Ovary (tissue), 9 donors: Measurements from ENCODE around the gene HOXB2. TPM values are rescaled to one million over a fixed set of nuclear protein-coding genes. Genes with fewer than 3 reads are reported as not detected.
A peak's percentile ranks its signal among the peaks of the same experiment; 100 is the strongest.

Source experiments
- DNase-seq, 5 donors: peaks; one replicate each; pipeline ENCODE4 v3.0.0-alpha.2; 2019 to 2020
- H3K27ac ChIP-seq, 2 donors: fragments of 200-600 bp; one replicate each; pipeline versions ENCODE4 v1.5.1 to v1.8.0; 2019 to 2022
- H3K27me3 ChIP-seq: fragments of 200-600 bp; one replicate; pipeline ENCODE4 v1.8.0; 2022
- H3K36me3 ChIP-seq: fragments of 200-600 bp; sonication (generic); one replicate; pipeline ENCODE4 v1.5.1; 2019
- H3K4me1 ChIP-seq: one replicate; pipeline ENCODE4 v1.8.1; 2013; ENCODE audit warnings: mild to moderate bottlenecking, moderate library complexity; ENCODE audit not compliant: insufficient read depth
- H3K4me3 ChIP-seq: fragments of 200-600 bp; sonication (generic); one replicate; pipeline ENCODE4 v1.5.1; 2017
- H3K9me3 ChIP-seq, 2 donors: fragments of 200-600 bp in 1 of 2; sonication (generic) in 1 of 2; one replicate each; pipeline versions ENCODE4 v1.5.1 to v1.8.1; 2013 to 2019; ENCODE audit warnings: mild to moderate bottlenecking in 1 of 2, moderate library complexity in 1 of 2
- EP300 ChIP-seq: sonication (generic); formaldehyde crosslinking; IDR thresholded peaks from one replicate; pipeline ENCODE4 v1.6.1; 2017; ENCODE audit warnings: antibody characterized with exemption
- POLR2A ChIP-seq: fragments of 450-650 bp; IDR thresholded peaks from one replicate; pipeline ENCODE4 v1.6.1; 2017; ENCODE audit warnings: antibody characterized with exemption, mild to moderate bottlenecking, moderate library complexity
- whole genome bisulfite sequencing, 3 donors: extraction: QIAGEN DNeasy Blood & Tissue Kit in 1 of 3; methylation state at CpG; one replicate each; pipeline versions ENCODE4 v1.1.5 to v1.1.7; 2013 to 2017; 5-methylcytosine and 5-hydroxymethylcytosine counted together
- intact Hi-C, 4 donors: fragments of 100-400 bp; cut with DNase I; formaldehyde crosslinking; loops; one replicate each; pipeline versions ENCODE4 v1.11.0 to v1.15.1; 2022 to 2023
- polyA plus RNA-seq, 2 donors: library from polyadenylated mRNA; stranded (reverse); fragments of 200-250 nt in 1 of 2; fragments of 350-450 nt in 1 of 2; fragmentation: Illumina TruSeq in 1 of 2; extraction: RNeasy Lipid Tissue Mini Kit (QIAGEN cat#74804) in 1 of 2; gene quantifications; one replicate each; pipeline ENCODE4 v1.2.3, GENCODE V29; 2013 to 2014
- total RNA-seq, 7 donors: library from RNA; depleted of rRNA in 2 of 7; stranded (reverse); fragments of >200 nt in 2 of 7; fragmentation: NEBNext Ultra II Directional in 3 of 7; extraction: Animal tissue kit (Norgen Biotek cat#: 25700) in 3 of 7; gene quantifications; one replicate each; pipeline versions ENCODE4 v1.1.0 to v1.2.4, GENCODE V29; 2016 to 2023
- TF ChIP-seq, protein P1 (sequence below), 3 donors: fragments of 450-650 bp in 2 of 3; fragments of 200-600 bp in 1 of 3; IDR thresholded peaks; one replicate each; pipeline versions ENCODE4 v1.5.1 to v1.8.0; 2016 to 2022; ENCODE audit warnings: antibody characterized with exemption in 3 of 3, mild to moderate bottlenecking in 1 of 3
- donor health status: DM: no; HTN: no; CAD: no; lungs with moderate emphysema.
- donor health status: DM: no; HTN: no; CAD: no.
- donor health status: Bipolar disorder and iron deficiency.
- donor health status: DM: yes; HTN: yes; CAD: no.
- donor health status: DM: no; HTN: no; CAD: no.
- donor health status: DM: yes; HTN: yes; CAD: no.

The HOXB2 gene
- total and polyA plus RNA-seq, 9 donors = 1.2 to 24.5 (median 7.0) TPM

GRCh38 chr17:48547808-48548522 is 3.1 kb upstream of the HOXB2 start:
- H3K4me3 ChIP-seq = peak overlapping the region; percentile 17
- DNase-seq = no peak
- WGBS, 3 donors = 24 to 33% (median 27%) methylated on average over 24 of the region's 24 CpGs

GRCh38 chr17:48546924-48547807 is 2.3 kb upstream of the HOXB2 start:
- TF ChIP-seq, protein P1, sequence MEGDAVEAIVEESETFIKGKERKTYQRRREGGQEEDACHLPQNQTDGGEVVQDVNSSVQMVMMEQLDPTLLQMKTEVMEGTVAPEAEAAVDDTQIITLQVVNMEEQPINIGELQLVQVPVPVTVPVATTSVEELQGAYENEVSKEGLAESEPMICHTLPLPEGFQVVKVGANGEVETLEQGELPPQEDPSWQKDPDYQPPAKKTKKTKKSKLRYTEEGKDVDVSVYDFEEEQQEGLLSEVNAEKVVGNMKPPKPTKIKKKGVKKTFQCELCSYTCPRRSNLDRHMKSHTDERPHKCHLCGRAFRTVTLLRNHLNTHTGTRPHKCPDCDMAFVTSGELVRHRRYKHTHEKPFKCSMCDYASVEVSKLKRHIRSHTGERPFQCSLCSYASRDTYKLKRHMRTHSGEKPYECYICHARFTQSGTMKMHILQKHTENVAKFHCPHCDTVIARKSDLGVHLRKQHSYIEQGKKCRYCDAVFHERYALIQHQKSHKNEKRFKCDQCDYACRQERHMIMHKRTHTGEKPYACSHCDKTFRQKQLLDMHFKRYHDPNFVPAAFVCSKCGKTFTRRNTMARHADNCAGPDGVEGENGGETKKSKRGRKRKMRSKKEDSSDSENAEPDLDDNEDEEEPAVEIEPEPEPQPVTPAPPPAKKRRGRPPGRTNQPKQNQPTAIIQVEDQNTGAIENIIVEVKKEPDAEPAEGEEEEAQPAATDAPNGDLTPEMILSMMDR (IDR thresholded peaks at IDR 0.05) = no peak
- TF ChIP-seq EP300 (no peak), POLR2A (no peak)
- H3K27me3 ChIP-seq = no peaks in the 10 kb centered on the region
- H3K36me3 ChIP-seq = no peaks in the 10 kb centered on the region
- DNase-seq = no peak
- H3K27ac ChIP-seq = no peak overlapping the region
- intact Hi-C loops = loop anchor here in 1 of 4 donors (5.0 kb wide), 1 partner anchor 1605 kb away; the partner anchor contains the start of gene PPP1R9B
- no peaks in the 10 kb centered on the region for H3K4me1 ChIP-seq
- 22 to 31% (median 29%) methylated on average over 10 of the region's 10 CpGs for WGBS, 3 donors
- H3K4me3 ChIP-seq = peak overlapping the region; percentile 17
- peaks cover 0 to 4% of the 10 kb centered on the region in 2 donors for H3K9me3 ChIP-seq

More at GRCh38 chr17:48547808-48548522, 3.1 kb upstream of the HOXB2 start:
- TF ChIP-seq EP300 (no peak), POLR2A (no peak)
- TF ChIP-seq, protein P1 (IDR thresholded peaks at IDR 0.05) = no peak
- Histone ChIP-seq H3K9me3 (peaks cover 0 to 4% of the 10 kb centered on the region in 2 donors), H3K27ac (no peak overlapping the region), H3K4me1 (no peaks in the 10 kb centered on the region), H3K27me3 (no peaks in the 10 kb centered on the region), H3K36me3 (no peaks in the 10 kb centered on the region)
- intact Hi-C loops = loop anchor here in 1 of 4 donors (5.0 kb wide), 1 partner anchor 1604 kb away; the partner anchor contains the start of gene PPP1R9B

DNA sequence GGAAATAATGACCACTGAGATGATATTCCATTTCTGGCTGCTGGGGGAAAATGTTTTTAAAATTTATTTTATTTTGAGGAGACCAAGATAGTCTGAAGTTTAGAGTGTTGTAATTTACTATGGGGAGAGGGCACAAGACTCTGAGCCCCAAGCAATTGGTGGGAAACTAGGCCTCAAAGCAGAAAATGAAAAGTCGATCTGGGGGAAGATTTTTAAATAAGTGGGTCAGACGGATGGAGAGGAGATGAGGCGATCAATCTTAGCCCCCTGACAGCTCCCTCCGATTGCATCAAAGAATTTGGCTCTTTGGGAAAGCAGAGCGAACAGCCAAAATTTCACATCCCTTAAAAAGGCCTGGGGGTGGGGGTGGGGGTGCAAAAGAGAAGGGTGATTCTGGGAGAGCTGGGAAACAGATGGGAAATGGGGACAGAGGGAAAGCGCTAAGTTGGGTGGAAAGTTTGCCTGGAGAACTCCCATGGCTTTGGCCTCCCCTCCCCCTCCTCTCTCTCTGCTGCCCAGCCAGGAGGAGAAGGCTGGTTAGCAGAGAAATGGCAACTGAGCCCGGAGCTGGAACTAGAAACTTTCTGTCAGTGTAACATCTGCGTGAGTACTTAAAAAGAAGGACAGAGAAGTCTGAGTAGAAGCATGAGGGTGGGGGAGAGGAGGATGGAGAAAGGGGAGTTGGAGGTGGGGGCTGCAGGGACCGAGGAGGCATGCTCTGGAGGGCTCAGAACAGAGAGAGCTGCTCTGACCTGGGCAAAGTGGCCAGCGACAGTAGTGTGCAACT is 1.4 kb upstream of the HOXB2 start:
- H3K27me3 ChIP-seq = no peaks in the 10 kb centered on the region
- H3K4me1 ChIP-seq = no peaks in the 10 kb centered on the region
- H3K4me3 ChIP-seq = no peak overlapping the region
- H3K36me3 ChIP-seq = no peaks in the 10 kb centered on the region
- intact Hi-C loops = loop anchor here in 1 of 4 donors (5.0 kb wide), 1 partner anchor 1606 kb away; the partner anchor contains the start of gene PPP1R9B
- WGBS, 3 donors = 37 to 45% (median 45%) methylated on average over 10 of the region's 10 CpGs
- H3K27ac ChIP-seq = no peak overlapping the region
- no peak for DNase-seq
- no peak for TF ChIP-seq POLR2A
- TF ChIP-seq EP300 = no peak
- TF ChIP-seq, protein P1 (IDR thresholded peaks at IDR 0.05) = no peak
- peaks cover 0 to 4% of the 10 kb centered on the region in 2 donors for H3K9me3 ChIP-seq

GRCh38 chr17:48545539-48545938 is 630 bp upstream of the HOXB2 start:
- Histone ChIP-seq H3K27ac (no peak overlapping the region), H3K9me3 (peaks cover 0 to 4% of the 10 kb centered on the region in 2 donors), H3K4me1 (no peaks in the 10 kb centered on the region), H3K27me3 (no peaks in the 10 kb centered on the region), H3K36me3 (no peaks in the 10 kb centered on the region), H3K4me3 (no peak overlapping the region)
- intact Hi-C loops = loop anchor here in 1 of 4 donors (5.0 kb wide), 1 partner anchor 1607 kb away; the partner anchor contains the start of gene PPP1R9B
- WGBS, 3 donors = 90 to 92% (median 92%) methylated on average over 1 of the region's 1 CpG
- no peak for DNase-seq
- TF ChIP-seq, protein P1 (IDR thresholded peaks at IDR 0.05) = no peak
- TF ChIP-seq POLR2A = no peak
- TF ChIP-seq EP300 = no peak
